Activated CD8-positive, alpha-beta memory T cell treated with anti-CD3 and anti-CD28 coated beads, Interleukin-2, amount 50 U/mL, for 1 hour (primary cell): ENCODE results near the gene AQP10.
"Not testable (repeated sequence)": the region's sequence is repeated elsewhere in the genome, so short reads cannot be mapped to it uniquely, and the experiment has no call there.

Experiments used
- DNase-seq: peaks from one replicate; pipeline ENCODE4 v3.0.0-alpha.2; 2020; ENCODE audit errors: extremely low read depth

Gene AQP10

GRCh38 chr1:154344977-154345837, 24.3 kb downstream of the AQP10 start:
- DNase-seq: no peak

- no peak for DNase-seq
These were observed 25.5 kb downstream of the AQP10 start for GRCh38 chr1:154346276-154346917.

- DNase-seq: no peak
These were observed 27.1 kb downstream of the AQP10 start for GRCh38 chr1:154347961-154348360.

GRCh38 chr1:154348429-154349076, 27.7 kb downstream of the AQP10 start:
- no peak for DNase-seq

- no peak for DNase-seq
These were observed 28.2 kb downstream of the AQP10 start for GRCh38 chr1:154349121-154349520.

- DNase-seq: no peak
These were observed 29.5 kb downstream of the AQP10 start for GRCh38 chr1:154350383-154350782.

- DNase-seq: no peak
These were observed 30.6 kb downstream of the AQP10 start for GRCh38 chr1:154351363-154352068.

- DNase-seq: no peak
These were observed 31.3 kb downstream of the AQP10 start for GRCh38 chr1:154352245-154352580.

- DNase-seq: no peak
These were observed 31.9 kb downstream of the AQP10 start for GRCh38 chr1:154352581-154353459.

GRCh38 chr1:154353460-154353904, 32.6 kb downstream of the AQP10 start:
- no peak for DNase-seq

- no peak for DNase-seq
These were observed 33.1 kb downstream of the AQP10 start for GRCh38 chr1:154353966-154354365.

GRCh38 chr1:154358519-154358918, 37.6 kb downstream of the AQP10 start:
- DNase-seq: no peak

GRCh38 chr1:154360288-154360687, 39.4 kb downstream of the AQP10 start:
- DNase-seq: no peak

- not testable (repeated sequence) for DNase-seq
These were observed 40.0 kb downstream of the AQP10 start for GRCh38 chr1:154360881-154361280.

- no peak for DNase-seq
These were observed 40.5 kb downstream of the AQP10 start for GRCh38 chr1:154361357-154361756.

GRCh38 chr1:154371436-154371835, 50.5 kb downstream of the AQP10 start:
- DNase-seq: no peak

GRCh38 chr1:154373777-154374357, 53.0 kb downstream of the AQP10 start:
- not testable (repeated sequence) for DNase-seq
